Heart right ventricle (tissue), 16 donors: ENCODE data around the gene STARD8. TPM values are rescaled to one million over a fixed set of nuclear protein-coding genes. Genes with fewer than 3 reads are reported as not detected.

Experiments used
- ATAC-seq, 8 donors: fragments of 200-7000 bp; cut with Tn5 transposase; one replicate each; pipeline ENCODE4 v1.9.1; 2020; ENCODE audit warnings: mild to moderate bottlenecking in 8 of 8, moderate library complexity in 8 of 8, moderate number of reproducible peaks in 1 of 8
- DNase-seq, 2 donors: peaks; one replicate each; pipeline ENCODE4 v3.0.0-alpha.2; 2020
- H3K27ac ChIP-seq, 10 donors: fragments of 200-600 bp; sonication (generic) in 2 of 10; one replicate each; pipeline versions ENCODE4 v1.5.0 to v1.8.0; 2020 to 2022; ENCODE audit warnings: mild to moderate bottlenecking in 3 of 10
- H3K27me3 ChIP-seq, 7 donors: fragments of 200-600 bp; one replicate each; pipeline ENCODE4 v1.8.0; 2021 to 2022; ENCODE audit warnings: mild to moderate bottlenecking in 2 of 7
- H3K36me3 ChIP-seq, 9 donors: fragments of 200-600 bp; sonication (generic) in 1 of 9; one replicate each; pipeline versions ENCODE4 v1.5.0 to v1.8.0; 2020 to 2022; ENCODE audit warnings: mild to moderate bottlenecking in 2 of 9
- H3K4me1 ChIP-seq, 9 donors: fragments of 200-600 bp; sonication (generic) in 1 of 9; one replicate each; pipeline versions ENCODE4 v1.5.0 to v1.8.0; 2020 to 2022; ENCODE audit warnings: mild to moderate bottlenecking in 4 of 9
- H3K4me3 ChIP-seq, 10 donors: fragments of 200-600 bp; sonication (generic) in 2 of 10; one replicate each; pipeline versions ENCODE4 v1.5.0 to v1.8.0; 2020 to 2022; ENCODE audit warnings: mild to moderate bottlenecking in 7 of 10, moderate library complexity in 2 of 10
- H3K9me3 ChIP-seq, 11 donors: fragments of 200-600 bp in 10 of 11; sonication (generic) in 2 of 11; one replicate each; pipeline versions ENCODE4 v1.5.0 to v1.8.0; 2013 to 2022; ENCODE audit warnings: mild to moderate bottlenecking in 2 of 11, control low read depth in 1 of 11, moderate library complexity in 1 of 11
- CTCF ChIP-seq, 9 donors: fragments of 200-600 bp; sonication (generic) in 2 of 9; IDR thresholded peaks; one replicate each; pipeline versions ENCODE4 v1.5.0 to v1.8.0; 2021 to 2022; ENCODE audit warnings: antibody characterized with exemption in 9 of 9, mild to moderate bottlenecking in 5 of 9, moderate library complexity in 1 of 9
- WGBS, 2 donors: extraction: QIAGEN DNeasy Blood & Tissue Kit; methylation state at CpG; one replicate each; pipeline ENCODE4 v1.1.7; 2013; ENCODE audit warnings: inconsistent platforms in 1 of 2; 5-methylcytosine and 5-hydroxymethylcytosine counted together
- intact Hi-C, 10 donors: fragments of 100-400 bp; cut with DNase I; formaldehyde crosslinking; loops; one replicate each; pipeline versions ENCODE4 v1.11.1 to v1.14.2; 2022
- polyA plus RNA-seq, 2 donors: library from polyadenylated mRNA; stranded (reverse); fragments of 200-250 nt; gene quantifications; one replicate each; pipeline ENCODE4 v1.2.3, GENCODE V29; 2013
- total RNA-seq, 10 donors: library from RNA; stranded (reverse); fragmentation: NEBNext Ultra II Directional in 3 of 10; extraction: Animal tissue kit (Norgen Biotek cat#: 25700) in 3 of 10; gene quantifications; one replicate each; pipeline versions ENCODE4 v1.2.1 to v1.2.4, GENCODE V29; 2021 to 2023
- donor health status: Arrhythmogenic right ventricular cardiomyopathy.
- donor health status: ischemic (EF 13 %, LVEDD 7.1; RV severe dilation, severe dysfunction).
- donor health status: healthy with polysubstance abuse.
- donor health status: DM: no; HTN: yes; CAD: no.
- donor health status: DM: no; HTN: no; CAD: no.
- donor health status: ischemic (EF 25% LVEDD 6.9; RV normal size, moderate dysfunction).
- donor health status: ischemic (EF 25% LVEDD 5.7; RV mildly dilated, moderate dysfunction).
- donor health status: healthy.
- donor health status: DM: yes; HTN: yes; CAD: no.
- donor health status: Ischemic cardiomyopathy.
- donor health status: ischemic (EF 35%, LVEDD 5.7; RV mildly dilated, moderate dysfunction).
- donor health status: nonischemic (EF 11% LVEDD 7.7; RV severe dilation, severe dysfunction).
- donor health status: DM: yes; HTN: yes; CAD: no.
- donor health status: PGD.
- donor health status: ischemic (EF 29% LVEDD 5.4; RV normal size, mild dysfunction).
- donor health status: nonischemic (EF 23%, LVEDD 6.1; RV moderate dilation, normal function).

The STARD8 gene
- total and polyA plus RNA-seq, 12 donors: 4.7 to 11.7 (median 7.6) TPM

- TF ChIP-seq CTCF (IDR thresholded peaks at IDR 0.05): no peak
- DNase-seq (no peak), ATAC-seq (no peak)
- Histone ChIP-seq H3K9me3 (no peaks in the 10 kb centered on the region), H3K4me1 (peaks cover 0 to 55% (median 26%) of the 10 kb centered on the region in 9 donors), H3K4me3 (peak overlapping the region; percentile 53 to 76 (median 66)), H3K27ac (peak overlapping the region in 9 of 10 donors; percentile 55 to 94 (median 89)), H3K27me3 (peaks cover 0 to 18% (median 0%) of the 10 kb centered on the region in 7 donors), H3K36me3 (no peaks in the 10 kb centered on the region)
- WGBS, 2 donors: 40 to 59% methylated on average over 5 of the region's 5 CpGs
- intact Hi-C loops: no loop called here
Observed at GRCh38 chrX:68695206-68695845, 47.9 kb downstream of the STARD8 start.

- 58 to 62% methylated on average over 6 of the region's 6 CpGs for WGBS, 2 donors
- ATAC-seq (peak in 1 of 8 donors; percentile 26), DNase-seq (no peak)
- Histone ChIP-seq H3K9me3 (no peaks in the 10 kb centered on the region), H3K27me3 (peaks cover 0 to 24% (median 0%) of the 10 kb centered on the region in 7 donors), H3K36me3 (no peaks in the 10 kb centered on the region), H3K4me3 (peak overlapping the region in 8 of 10 donors; percentile 57 to 76 (median 70)), H3K4me1 (peaks cover 0 to 63% (median 34%) of the 10 kb centered on the region in 9 donors), H3K27ac (peak overlapping the region in 9 of 10 donors; percentile 16 to 94 (median 89))
- TF ChIP-seq CTCF (IDR thresholded peaks at IDR 0.05): no peak
- intact Hi-C loops: no loop called here
Observed at GRCh38 chrX:68696267-68696990, 49.0 kb downstream of the STARD8 start.

GRCh38 chrX:68697036-68697435 lies 49.6 kb downstream of the STARD8 start:
- Histone ChIP-seq H3K27me3 (peaks cover 0 to 24% (median 0%) of the 10 kb centered on the region in 7 donors), H3K36me3 (no peaks in the 10 kb centered on the region), H3K9me3 (no peaks in the 10 kb centered on the region), H3K4me3 (peak overlapping the region in 6 of 10 donors; percentile 22 to 76 (median 72)), H3K27ac (peak overlapping the region in 8 of 10 donors; percentile 23 to 94 (median 90)), H3K4me1 (peaks cover 0 to 67% (median 38%) of the 10 kb centered on the region in 9 donors)
- TF ChIP-seq CTCF (IDR thresholded peaks at IDR 0.05): no peak
- no peak for DNase-seq
- peak in 1 of 8 donors; percentile 6 for ATAC-seq
- intact Hi-C loops: no loop called here
- 53 to 67% methylated on average over 6 of the region's 6 CpGs for WGBS, 2 donors

DNA sequence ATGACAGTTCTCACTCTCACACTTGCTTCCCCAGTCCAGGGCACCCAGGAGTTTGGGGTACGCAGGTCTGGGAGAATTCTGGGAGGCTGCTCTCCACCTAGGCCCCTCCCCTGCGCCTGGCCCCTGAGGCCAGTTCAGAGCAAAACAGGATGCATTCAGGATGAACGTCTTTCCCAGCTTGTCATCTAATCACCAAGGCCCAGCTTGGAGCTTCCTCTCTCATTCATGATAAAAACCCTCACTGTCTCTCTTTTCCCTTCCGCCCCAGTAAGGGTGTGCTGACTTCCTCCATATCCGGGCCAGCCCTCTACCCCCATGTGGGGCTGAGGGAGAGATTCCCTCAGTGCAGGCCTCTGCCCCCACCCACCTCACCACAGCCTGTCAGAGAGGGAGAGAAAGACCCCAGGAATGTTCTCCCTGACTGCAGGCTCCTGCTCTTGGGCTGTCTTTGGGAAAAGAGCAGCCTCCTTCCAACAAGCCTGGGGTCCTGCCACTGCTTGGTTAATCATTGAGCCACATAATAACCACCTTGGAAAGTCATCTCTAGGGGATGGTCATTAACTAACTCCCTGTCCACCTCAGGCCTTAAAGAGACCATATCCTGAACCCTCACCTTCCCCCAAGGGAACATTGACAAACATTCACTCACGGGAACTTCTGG lies 50.1 kb downstream of the STARD8 start:
- 51 to 57% methylated on average over 6 of the region's 6 CpGs for WGBS, 2 donors
- intact Hi-C loops: no loop called here
- Histone ChIP-seq H3K4me1 (peaks cover 0 to 69% (median 38%) of the 10 kb centered on the region in 9 donors), H3K27me3 (peaks cover 0 to 21% (median 0%) of the 10 kb centered on the region in 7 donors), H3K36me3 (no peaks in the 10 kb centered on the region), H3K27ac (peak overlapping the region in 8 of 10 donors; percentile 23 to 94 (median 90)), H3K9me3 (no peaks in the 10 kb centered on the region), H3K4me3 (peak overlapping the region in 5 of 10 donors; percentile 22 to 76 (median 73))
- DNase-seq (no peak), ATAC-seq (peak in 3 of 8 donors; percentile 8 to 19 (median 14))
- TF ChIP-seq CTCF (IDR thresholded peaks at IDR 0.05): no peak
